GM18511 (cell line): ENCODE measurements around the gene PFDN2.
"Not testable (repeated sequence)": the region's sequence is repeated elsewhere in the genome, so short reads cannot be mapped to it uniquely, and the experiment has no call there.

Source experiments
- ATAC-seq: cut with Tn5 transposase; IDR thresholded peaks from one replicate; pipeline ENCODE4 v1.9.1; 2021; ENCODE audit warnings: mild to moderate bottlenecking, moderate library complexity; ENCODE audit not compliant: unreplicated experiment

The PFDN2 gene

DNA sequence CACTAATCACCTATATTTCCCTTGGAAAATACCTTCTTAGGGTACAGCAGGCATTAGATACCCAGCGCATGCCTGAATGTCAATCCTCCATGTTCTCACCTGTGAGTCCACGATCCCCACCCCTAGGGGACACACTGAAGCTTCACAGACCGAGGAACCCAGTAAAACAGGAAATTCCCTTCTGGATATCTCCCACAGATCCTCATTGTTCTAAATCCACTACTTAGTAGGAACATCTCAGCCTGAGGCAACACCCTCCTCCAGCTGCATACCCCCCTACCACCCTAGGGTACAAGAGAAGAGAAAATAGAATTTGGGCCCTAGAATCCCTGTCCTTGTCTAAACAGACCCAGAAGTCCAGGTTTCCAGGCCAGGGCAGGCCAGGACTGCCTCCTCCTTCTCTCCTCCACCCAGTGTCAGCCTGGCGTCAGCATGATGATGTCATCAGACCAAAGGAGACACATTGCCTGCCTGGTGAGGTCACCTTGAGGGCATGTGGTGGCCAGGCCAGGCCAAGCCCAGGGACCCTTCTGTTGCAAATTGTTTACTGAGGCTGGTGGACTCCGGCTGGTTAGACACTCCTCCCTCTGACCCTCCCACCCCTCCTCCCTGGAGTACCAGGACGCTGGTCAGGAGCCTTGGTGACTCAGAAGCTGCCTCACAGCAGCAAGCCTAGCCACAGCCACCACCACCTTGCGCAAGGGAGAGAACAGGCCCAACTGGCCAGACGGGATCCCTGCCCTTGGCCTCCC lies 34.7 kb downstream of the PFDN2 start:
- no peak for ATAC-seq

DNA sequence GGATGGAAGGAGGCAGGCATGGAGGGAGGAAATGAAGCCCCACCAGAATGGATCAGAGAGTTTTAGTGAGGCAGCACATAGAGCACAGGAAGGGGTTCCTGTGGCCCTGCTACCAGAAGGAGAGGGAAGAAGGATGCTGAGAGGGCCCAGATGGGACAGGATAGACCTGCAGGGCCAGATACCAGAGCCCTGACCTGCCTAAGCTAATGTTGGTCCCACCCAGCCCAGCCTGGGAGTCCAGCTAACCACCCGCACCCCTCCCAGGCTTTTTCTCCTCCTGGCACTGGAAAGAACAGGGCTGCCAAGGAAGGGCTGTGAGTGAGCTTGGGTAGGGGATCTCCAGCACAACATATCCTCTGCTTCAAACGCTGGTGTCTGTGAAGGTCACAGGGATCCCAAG lies 35.4 kb downstream of the PFDN2 start:
- no peak for ATAC-seq

DNA sequence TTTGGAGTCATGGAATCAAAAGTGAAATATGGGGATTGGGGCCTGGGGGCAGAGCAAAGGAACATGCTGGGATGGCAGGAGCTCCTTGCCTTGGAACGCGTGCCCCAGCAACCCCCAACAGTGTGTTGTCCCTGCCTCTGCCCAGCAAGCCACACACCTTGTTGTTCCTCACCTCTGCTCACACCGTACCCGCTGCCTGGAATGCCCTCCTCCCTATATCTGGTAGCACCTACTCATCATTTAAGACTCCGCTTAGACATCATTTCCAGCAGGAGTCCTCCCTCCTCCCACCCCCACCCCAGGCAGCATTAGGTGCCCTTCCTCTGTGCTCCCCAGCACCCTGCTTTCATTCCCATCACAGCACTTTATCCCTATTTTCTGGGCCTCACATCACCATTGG lies 36.3 kb downstream of the PFDN2 start:
- ATAC-seq = no peak

DNA sequence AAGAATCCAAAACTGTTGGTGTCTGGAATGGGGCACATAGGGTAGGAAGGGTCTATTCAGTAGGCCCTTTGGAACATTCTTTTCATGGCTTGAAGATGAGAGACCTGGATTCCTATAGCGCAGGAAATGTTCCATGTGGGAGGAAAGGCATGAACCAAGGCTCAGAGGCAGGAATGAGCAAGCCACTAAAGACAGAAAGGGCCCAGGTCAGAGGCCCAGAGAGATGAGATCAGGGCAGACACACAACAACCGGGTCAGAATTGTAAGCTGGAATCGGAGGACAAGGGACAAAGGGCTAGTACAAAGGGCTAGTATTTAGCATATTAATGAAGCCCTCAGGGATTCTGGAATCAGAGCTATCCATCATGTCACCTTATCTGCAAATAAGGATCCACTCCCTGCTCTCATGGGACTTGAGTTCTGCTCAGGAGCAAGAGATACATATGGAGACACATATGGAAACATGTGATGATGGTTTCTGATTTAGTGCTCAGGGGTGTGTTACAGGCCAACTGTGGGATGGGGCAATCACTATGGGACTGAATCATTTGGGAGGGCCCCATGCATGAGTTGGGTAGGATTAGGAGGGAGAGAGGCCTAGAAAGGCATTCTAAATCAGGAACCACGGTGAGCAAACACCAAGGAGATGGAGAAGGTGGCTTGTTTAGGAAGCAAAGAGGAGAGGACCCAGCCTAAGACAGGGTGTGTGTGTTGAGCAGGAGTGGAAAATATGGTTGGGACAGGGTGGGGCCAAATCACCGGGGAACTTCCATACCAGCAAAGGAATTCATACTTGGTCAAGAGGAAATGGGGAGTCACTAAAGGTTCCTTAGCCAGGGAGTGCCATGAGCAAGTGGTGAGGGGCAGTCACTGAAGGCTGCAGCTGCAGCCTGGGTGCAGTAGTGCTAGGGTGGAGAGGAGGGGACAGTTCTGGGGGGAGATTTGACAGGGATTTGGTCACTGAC lies 37.1 kb downstream of the PFDN2 start:
- no peak for ATAC-seq

DNA sequence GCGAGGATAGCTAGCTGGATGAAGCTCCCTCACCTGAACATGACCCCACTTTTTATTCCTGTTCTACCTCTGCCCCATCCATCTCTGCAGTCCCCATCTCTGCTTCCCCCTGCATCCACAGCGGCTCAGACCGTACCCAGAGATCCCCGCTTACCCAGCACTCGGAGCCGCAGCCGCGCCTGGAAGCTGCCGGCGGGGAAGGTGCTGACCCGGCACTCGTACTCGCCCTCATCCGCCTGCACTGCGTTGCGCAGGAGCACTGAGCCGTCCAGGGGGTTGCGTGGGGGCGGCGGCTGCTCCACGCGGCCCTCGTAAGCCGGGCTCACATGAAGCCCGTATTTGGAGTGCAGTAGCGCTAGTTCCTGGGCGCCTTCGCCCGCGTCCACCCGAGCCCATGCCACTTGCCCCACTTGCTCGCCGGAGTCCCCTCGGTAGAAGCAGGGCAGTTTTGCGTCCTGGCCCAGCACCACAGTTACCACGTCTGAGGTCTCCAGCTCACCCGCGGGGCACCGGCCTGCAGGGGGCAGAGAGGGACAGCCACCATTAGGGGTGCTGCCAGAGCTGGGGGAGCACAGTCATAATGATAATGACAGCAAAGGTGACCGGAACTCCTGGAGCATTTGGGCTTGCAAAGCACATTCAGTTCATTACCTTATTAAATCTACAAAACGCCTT lies 38.3 kb downstream of the PFDN2 start:
- ATAC-seq = no peak

DNA sequence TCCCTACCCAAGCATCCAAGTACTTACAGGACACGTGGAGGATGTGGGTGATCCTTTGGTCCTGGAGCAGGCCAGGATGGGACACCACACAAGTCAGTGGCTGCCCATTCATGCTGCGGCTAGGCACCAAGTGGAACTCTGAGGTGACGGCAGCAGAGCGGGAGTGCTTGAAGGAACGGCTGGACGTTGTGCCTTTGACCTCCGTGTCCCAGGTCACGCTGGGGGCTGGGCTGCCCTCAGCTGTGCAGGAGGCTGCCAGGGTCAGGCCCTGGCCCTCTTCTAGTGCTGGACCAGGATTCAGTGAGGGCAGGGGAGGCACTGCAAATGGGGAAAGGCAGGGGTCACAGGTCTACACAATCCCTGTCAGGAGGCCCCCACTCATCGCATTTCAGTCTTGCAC lies 40.4 kb downstream of the PFDN2 start:
- no peak for ATAC-seq

DNA sequence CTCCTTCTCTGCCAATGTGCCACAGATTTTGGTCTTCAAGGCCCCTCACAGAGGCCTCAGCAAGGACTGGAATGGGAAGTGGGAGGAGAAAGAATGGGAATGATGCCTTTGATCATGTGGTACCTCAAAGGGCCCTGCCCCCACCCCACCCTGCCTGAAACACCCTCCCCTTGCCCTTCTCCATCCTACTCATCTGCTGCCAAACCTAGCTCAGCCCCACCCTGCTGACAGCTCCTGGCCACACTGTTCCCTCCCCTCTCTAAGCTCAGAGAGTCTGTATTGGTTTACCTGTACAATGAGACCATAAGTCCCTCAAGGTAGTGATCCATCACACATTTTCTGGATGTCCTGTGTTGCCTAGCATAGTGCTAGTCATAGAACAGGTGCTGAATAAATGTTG lies 41.4 kb downstream of the PFDN2 start:
- no peak for ATAC-seq

DNA sequence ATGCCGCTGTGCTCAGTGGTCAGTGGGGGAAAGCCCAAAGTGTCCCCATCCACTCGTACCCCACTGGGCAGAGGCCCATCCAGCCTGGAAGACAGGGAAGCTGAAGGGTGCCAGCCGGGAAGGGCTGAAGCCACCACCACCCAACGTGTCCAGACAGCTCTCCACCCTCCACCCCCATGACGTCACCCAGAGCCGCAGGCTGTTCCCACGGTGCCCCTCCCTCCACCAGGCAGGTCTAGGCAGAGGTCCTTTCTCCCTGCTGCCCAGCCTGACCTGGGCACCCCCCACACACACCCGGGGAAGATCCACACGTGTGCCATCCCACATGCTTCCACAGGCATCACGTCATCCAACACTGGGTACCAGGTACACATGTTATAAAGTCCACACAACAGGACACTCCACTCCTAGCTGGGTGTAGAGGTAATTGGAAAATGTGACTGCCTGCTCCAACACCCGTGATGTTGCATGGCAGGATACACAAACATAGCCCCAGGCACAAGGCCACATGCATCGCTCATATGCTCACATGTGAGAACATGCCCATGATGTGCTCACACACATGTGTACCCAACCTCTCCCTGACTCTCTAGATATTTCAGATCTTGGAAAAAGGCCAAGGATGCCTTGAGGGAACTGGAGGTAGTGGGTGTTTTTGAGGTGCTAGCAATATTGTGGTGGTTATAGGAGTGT lies 43.0 kb downstream of the PFDN2 start:
- no peak for ATAC-seq

DNA sequence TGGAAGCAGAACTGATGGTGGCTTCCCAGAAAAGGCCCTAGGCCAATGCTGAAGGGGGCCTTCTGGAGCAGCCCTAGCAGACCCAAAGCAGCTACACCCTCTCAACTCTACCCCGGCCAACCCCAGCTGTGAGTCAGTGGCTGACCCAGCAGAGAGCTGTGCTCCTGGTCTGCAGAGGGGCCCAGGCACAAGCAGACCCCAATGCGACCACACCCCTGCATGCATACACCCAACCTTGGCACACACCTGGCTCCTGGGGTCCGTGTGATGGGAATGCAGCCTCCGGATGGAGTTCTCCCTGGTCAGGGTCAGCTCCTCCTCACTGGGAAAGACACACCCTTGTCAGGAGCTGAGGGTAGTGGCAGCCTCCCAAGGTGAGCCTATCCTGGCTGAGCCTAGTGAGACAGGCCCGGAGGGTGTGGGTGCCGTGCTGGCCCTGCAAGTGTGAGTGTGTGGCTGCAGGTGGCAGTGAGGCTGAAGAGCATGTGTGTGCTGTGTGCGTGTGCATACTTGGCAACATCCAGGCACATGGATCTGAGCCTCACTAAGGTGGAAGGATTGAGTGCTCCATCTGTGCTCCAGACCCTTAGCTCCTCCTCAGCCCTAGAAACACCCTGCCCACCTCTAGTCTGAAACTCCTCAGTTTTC lies 44.2 kb downstream of the PFDN2 start:
- no peak for ATAC-seq

DNA sequence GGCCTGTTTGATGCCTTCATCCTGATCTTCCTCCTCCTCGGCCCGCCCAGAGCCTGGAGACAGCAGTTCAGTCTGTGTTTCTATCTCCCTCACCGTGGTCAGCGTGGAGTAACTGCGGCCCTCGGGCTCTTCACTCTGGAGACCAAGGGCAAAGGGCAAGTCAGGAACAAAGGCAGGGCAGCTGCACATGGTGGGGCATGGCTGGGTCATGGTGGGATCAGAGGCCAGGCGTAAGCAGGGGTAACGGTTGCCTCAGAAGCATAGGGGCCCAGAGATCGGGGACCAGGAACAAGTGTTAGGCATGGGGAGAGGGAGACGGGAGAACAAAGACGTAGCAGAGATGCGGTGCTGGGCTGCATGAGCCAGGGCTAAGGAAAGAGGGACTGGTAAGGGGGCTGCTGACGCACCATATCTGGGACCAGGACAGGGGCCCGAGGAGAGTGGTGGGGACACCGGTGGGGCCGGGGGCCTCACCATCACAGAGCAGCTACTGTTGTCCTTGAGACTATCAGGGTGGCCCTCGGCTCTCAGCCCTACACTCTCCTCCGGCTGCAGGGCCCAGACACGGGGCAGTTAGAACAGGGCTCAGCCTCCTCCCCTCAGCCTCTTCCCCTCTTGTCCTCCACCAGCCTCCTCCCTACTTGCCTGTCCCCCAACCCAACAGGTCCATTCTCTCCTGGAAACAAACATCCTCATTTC lies 44.9 kb downstream of the PFDN2 start:
- ATAC-seq = no peak

DNA sequence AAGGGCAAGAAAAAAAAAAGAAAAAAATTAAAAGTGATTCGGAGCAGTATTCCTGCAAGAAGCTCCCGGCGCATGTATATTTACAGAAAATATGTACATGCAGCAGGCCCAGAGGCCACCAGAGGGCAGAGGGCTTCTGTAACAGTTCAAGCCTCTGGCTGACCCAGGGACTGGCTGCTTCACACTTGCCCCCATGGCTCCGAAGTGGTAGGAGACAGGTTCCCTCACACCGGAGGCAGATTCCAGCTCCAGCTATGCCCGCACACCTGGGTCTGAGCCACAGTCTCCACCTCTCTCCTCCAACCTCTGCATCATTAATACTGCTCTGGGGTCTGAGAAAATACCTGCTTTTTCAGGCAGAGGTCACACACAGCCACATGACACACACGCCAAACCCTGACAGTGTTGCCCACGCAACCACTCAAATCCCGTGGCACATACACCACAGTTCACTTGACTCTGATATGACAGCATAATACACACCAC lies 45.9 kb downstream of the PFDN2 start:
- no peak for ATAC-seq

DNA sequence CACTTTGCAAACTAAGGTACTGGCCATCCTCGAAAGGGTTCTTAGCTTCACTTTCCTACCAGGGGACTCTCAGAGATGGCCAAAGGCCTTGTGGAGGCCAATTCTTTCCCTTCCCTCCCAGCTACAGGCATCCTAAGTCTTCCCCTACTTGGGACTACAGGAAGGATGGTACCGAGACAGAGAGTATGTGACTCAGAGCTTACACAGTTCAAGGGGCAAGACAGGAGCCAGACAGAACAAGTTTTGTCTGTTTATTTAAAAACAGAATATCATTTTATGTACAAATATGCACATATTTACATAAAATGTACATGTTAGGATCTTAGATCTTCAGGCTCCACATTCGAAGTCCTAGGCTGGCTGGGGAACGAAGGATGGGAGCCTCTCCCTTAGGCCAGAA lies 47.1 kb downstream of the PFDN2 start:
- no peak for ATAC-seq

DNA sequence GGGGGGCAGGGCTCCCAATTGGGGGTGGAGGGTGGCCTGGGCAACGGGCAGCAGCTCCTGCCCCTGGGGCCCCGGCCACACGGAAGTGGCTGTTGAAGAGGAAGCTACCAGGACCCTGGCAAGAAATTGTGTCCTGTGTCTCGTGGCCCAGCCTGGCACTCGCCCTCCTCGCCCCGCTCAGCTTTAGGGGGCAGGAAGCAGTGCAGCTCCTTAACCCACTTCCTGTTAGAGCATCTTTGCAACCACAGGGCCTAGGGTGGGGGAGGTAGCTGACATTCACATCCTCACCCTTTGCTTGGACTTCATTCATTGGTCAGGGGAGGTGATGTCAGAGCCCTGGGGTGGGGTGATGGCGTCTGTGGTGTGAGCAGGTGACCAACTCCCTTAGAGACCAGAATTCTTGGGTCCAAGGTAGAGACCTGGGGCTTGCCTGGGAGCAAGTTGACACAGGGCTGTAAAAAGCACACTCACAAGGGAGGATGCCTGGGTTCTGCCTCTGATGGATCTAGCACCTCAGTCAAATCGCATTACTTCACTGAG lies 48.0 kb downstream of the PFDN2 start, which contains the start of gene ARHGAP30:
Gene ARHGAP30 (minus strand): TSS at position 161 of the 540 bp plus-strand sequence. CDS start 267 bp downstream, outside the sequence.
- ATAC-seq = peak; percentile 88

DNA sequence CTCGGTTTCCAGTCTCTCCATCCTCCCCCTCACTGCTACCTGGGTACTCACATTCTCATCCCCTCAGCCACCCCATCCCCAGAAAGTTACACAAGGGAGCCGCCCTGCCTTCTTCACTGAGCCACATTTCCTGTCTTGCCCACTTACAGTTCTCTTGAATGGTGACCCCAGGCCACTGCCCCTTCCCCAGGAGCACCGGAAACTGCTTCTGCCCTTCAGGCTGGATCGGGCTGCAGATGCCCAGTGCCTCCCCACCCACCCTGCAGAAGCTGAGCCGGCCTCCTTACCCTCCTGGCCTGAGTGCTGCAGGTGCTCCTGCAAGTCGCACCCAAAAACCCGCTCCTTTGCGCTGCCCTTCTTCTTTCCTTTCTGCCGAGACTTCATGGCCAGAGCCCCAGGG lies 48.6 kb downstream of the PFDN2 start:
- peak; percentile 1 for ATAC-seq

DNA sequence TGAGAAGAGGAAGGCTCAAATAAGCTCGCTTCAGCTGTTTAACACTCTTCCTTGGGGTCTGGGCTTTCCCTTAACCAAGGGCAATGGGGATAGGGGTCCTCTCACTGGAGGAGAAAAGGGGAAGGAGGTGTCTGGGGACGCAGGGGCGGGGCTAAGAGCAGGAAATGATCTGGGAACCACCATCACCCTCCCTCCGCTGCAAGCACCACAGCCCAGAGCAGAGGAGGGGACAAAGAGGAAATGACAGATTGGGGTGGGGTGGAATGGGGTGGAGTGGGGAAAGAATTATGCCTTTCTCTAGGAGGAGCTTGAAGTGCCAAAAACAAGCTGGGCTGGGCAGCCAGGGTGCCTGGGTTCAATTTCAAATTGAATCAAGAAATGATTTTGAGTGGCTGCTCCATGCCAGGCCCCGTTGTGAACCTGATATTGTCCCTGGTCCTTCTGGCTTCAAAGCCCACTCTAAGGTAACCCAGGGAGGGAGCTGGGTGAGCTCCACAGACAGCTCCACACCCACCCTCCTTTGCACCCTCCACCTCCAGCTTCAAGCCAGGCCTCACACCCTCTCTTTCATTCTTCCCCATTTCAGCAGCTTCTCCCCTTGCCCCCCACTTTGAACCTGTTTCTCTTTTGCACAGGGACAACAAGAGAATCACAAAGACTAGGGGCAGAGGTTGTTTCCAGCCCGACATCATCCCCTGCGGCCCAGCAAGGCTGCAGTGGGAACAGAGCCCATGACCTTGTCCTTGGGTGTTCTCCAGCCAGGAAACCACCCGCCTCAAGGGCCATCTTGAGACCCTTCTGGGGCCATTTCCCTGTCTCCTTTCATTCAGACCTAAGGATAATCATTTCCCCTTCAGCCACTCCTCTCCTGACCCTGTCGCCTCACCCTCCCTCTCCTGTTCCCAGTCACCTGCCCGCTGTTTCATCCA lies 49.3 kb downstream of the PFDN2 start:
- peak; percentile 50 for ATAC-seq

DNA sequence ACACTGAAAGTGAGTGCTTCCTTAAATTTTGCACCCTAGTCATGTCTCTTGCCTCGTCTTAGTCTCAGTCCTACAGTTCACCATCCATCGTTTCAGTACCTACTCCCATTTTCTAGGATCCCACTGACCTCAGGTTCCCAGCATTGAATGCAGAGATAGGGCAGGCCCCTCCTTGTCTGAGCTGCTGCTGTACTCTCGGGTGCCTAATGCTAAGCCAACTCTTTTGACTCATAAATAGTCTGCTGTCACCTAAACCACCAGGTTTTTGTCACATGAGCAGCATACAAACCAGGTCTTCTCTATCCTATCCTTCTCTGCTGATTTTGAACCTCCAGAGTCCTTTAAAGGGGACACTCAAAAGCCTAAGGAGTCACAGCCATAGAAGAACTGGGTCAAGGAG lies 51.1 kb downstream of the PFDN2 start:
- no peak for ATAC-seq

DNA sequence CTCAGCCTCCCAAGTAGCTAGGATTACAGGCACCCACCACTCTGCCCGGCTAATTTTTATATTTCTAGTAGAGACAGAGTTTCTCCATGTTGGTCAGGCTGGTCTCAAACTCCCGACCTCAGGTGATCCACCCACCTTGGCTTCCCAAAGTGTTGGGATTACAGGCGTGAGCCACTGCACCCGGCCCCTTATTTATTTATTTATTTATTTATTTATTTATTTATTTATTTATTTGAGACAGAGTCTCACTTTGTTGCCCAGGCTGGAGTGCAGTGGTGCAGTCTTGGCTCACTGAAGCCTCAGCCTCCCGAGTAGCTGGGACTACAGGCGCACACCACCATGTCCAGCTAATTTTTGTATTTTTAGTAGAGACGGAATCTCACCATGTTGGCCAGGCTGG lies 52.2 kb downstream of the PFDN2 start:
- not testable (repeated sequence) for ATAC-seq

DNA sequence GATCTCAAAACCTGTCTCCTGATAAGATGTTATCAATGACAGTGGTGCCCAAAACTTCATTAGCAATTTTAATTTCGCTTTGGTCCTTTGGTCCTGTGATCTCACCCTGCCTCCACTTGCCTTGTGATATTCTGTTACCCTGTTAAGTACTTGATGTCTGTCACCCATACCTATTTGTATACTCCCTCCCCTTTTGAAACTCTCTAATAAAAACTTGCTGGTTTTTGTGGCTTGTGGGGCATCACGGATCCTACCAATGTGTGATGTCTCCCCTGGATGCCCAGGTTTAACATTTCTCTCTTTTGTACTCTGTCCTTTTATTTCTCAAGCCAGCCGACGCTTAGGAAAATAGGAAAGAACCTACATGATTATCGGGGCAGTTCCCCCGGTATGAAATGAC lies 53.9 kb downstream of the PFDN2 start:
- not testable (repeated sequence) for ATAC-seq
